HepG2 (cell line): ENCODE results near the gene TRIM2. TPM values are rescaled to one million over a fixed set of nuclear protein-coding genes. Genes with fewer than 3 reads are reported as not detected.

Source experiments
- ARNTL ChIP-seq: sonication (generic); formaldehyde crosslinking; IDR thresholded peaks from 2 replicates; pipeline ENCODE4 v1.4.0; 2020; ENCODE audit warnings: mild to moderate bottlenecking, missing genetic modification reagents
- ATF5 ChIP-seq: sonication (generic); formaldehyde crosslinking; IDR thresholded peaks from 2 replicates; pipeline ENCODE4 v1.4.0; 2020; ENCODE audit warnings: mild to moderate bottlenecking, low read depth, missing genetic modification reagents
- CBX5 ChIP-seq: sonication (generic); formaldehyde crosslinking; IDR thresholded peaks from 2 replicates; pipeline ENCODE4 v1.4.0; 2020; ENCODE audit warnings: missing genetic modification reagents, borderline replicate concordance
- E2F5 ChIP-seq: sonication (generic); formaldehyde crosslinking; conservative IDR thresholded peaks from 2 replicates; pipeline ENCODE4 v1.4.0; 2020; ENCODE audit warnings: missing genetic modification reagents
- HES4 ChIP-seq: sonication (generic); formaldehyde crosslinking; IDR thresholded peaks from 2 replicates; pipeline ENCODE4 v1.9.0; 2021; ENCODE audit warnings: mild to moderate bottlenecking, missing genetic modification reagents, borderline replicate concordance
- JARID2 ChIP-seq: sonication (generic); formaldehyde crosslinking; IDR thresholded peaks from 2 replicates; pipeline ENCODE4 v1.8.1; 2023; ENCODE audit warnings: missing genetic modification reagents, inconsistent platforms; ENCODE audit not compliant: insufficient replicate concordance
- KDM1A ChIP-seq: IDR thresholded peaks from 2 replicates; pipeline ENCODE4 v1.6.1; 2016; ENCODE audit warnings: missing compliant biosample characterization
- MAF1 ChIP-seq: sonication (generic); formaldehyde crosslinking; IDR thresholded peaks from 2 replicates; pipeline ENCODE4 v1.5.0; 2020; ENCODE audit warnings: missing genetic modification reagents, borderline replicate concordance
- MLLT10 ChIP-seq: sonication (generic); formaldehyde crosslinking; IDR thresholded peaks from 2 replicates; pipeline ENCODE4 v1.4.0; 2020; ENCODE audit warnings: missing genetic modification reagents
- NFYC ChIP-seq: IDR thresholded peaks from 2 replicates; pipeline ENCODE4 v1.6.1; 2016; ENCODE audit warnings: missing genetic modification reagents, missing compliant biosample characterization
- NR0B2 ChIP-seq: sonication (generic); formaldehyde crosslinking; IDR thresholded peaks from 2 replicates; pipeline ENCODE4 v1.4.0; 2020; ENCODE audit warnings: mild to moderate bottlenecking, missing genetic modification reagents
- NR3C1 ChIP-seq: sonication (generic); formaldehyde crosslinking; IDR thresholded peaks from 2 replicates; pipeline ENCODE4 v1.4.0; 2020; ENCODE audit warnings: missing genetic modification reagents
- RFXAP ChIP-seq: sonication (generic); formaldehyde crosslinking; IDR thresholded peaks from 2 replicates; pipeline ENCODE4 v1.4.0; 2020; ENCODE audit warnings: missing genetic modification reagents, borderline replicate concordance
- SALL2 ChIP-seq: sonication (generic); formaldehyde crosslinking; IDR thresholded peaks from 2 replicates; pipeline ENCODE4 v1.8.1; 2023; ENCODE audit warnings: mild to moderate bottlenecking, missing genetic modification reagents, inconsistent platforms
- SMC3 ChIP-seq: IDR thresholded peaks from 2 replicates; pipeline ENCODE4 v1.6.1; 2011; ENCODE audit warnings: low read length, improper control_type of control experiment
- TBP ChIP-seq: sonication (generic); formaldehyde crosslinking; IDR thresholded peaks from 2 replicates; pipeline ENCODE4 v1.5.0; 2020; ENCODE audit warnings: missing genetic modification reagents
- TRIM22 ChIP-seq: fragments of 450-650 bp; IDR thresholded peaks from 2 replicates; pipeline ENCODE4 v1.6.1; 2017
- ZBTB38 ChIP-seq: sonication (generic); formaldehyde crosslinking; IDR thresholded peaks from 2 replicates; pipeline ENCODE4 v1.5.1; 2020; ENCODE audit warnings: mild to moderate bottlenecking, missing genetic modification reagents
- ZNF20 ChIP-seq: sonication (generic); formaldehyde crosslinking; IDR thresholded peaks from 2 replicates; pipeline ENCODE4 v1.4.0; 2020; ENCODE audit warnings: mild to moderate bottlenecking, moderate library complexity, missing genetic modification reagents
- ZNF414 ChIP-seq: sonication (generic); formaldehyde crosslinking; IDR thresholded peaks from 2 replicates; pipeline ENCODE4 v1.5.0; 2020; ENCODE audit warnings: missing genetic modification reagents
- ZNF44 ChIP-seq: sonication (generic); formaldehyde crosslinking; IDR thresholded peaks from 2 replicates; pipeline ENCODE4 v1.5.1; 2020; ENCODE audit warnings: mild to moderate bottlenecking, missing genetic modification reagents
- ZNF614 ChIP-seq: IDR thresholded peaks from 2 replicates; pipeline ENCODE4 v1.6.1; 2018; ENCODE audit warnings: missing biosample characterization, missing genetic modification reagents, inconsistent platforms, borderline replicate concordance
- ZNF761 ChIP-seq: sonication (generic); formaldehyde crosslinking; conservative IDR thresholded peaks from 2 replicates; pipeline ENCODE4 v1.4.0; 2020; ENCODE audit warnings: mild to moderate bottlenecking, missing genetic modification reagents
- ZNF879 ChIP-seq: sonication (generic); formaldehyde crosslinking; IDR thresholded peaks from 2 replicates; pipeline ENCODE4 v1.8.1; 2023; ENCODE audit warnings: missing genetic modification reagents
- polyA plus RNA-seq, 8 experiments: library from polyadenylated mRNA; depleted of rRNA in 3 of 8; stranded (reverse) in 7 of 8; unstranded in 1 of 8; fragments of >200 nt; fragmentation: Illumina TruSeq in 4 of 8; extraction: Trizol in 4 of 8; gene quantifications; 2 replicates each; pipeline versions ENCODE4 v1.2.1 to v1.2.3, GENCODE V29; 2011 to 2016; ENCODE audit warnings: low read depth in 4 of 8, missing spikeins in 1 of 8, mixed read lengths in 1 of 8; ENCODE audit not compliant: insufficient read depth in 1 of 8
- total RNA-seq, 5 experiments: library from RNA; depleted of rRNA; stranded (reverse); fragments of >200 nt; fragmentation: Illumina TruSeq; extraction: Trizol; gene quantifications; 2 replicates each; pipeline ENCODE4 v1.2.3, GENCODE V29; 2016; ENCODE audit warnings: low read depth in 1 of 5

Gene TRIM2
- total and polyA plus RNA-seq, 2 of the 13 experiments (the other 11 are each of a cell fraction or from before 2014, with no cell fraction given), result 2.1 to 4.2 TPM

- TF ChIP-seq SALL2 (CRISPR knock-in tag) (peak; percentile 78), NFYC (CRISPR knock-in tag) (no peak), RFXAP (0 out of 2 replicates have a peak, but pooled peaks have one; percentile 24), NR3C1 (CRISPR knock-in tag) (no peak), JARID2 (CRISPR knock-in tag) (no peak), ARNTL (CRISPR knock-in tag) (peak; percentile 48; the same call in 1 of the 2 replicates), MLLT10 (CRISPR knock-in tag) (no peak), TRIM22 (no peak), TBP (no peak), ZNF20 (CRISPR knock-in tag) (no peak), ZNF44 (CRISPR knock-in tag) (peak; percentile 78; the same call in 1 of the 2 replicates), KDM1A (no peak), MAF1 (CRISPR knock-in tag) (no peak; the same call in 1 of the 2 replicates), SMC3 (no peak), ZNF614 (CRISPR knock-in tag) (peak; percentile 34; the same call in 1 of the 2 replicates), ZNF879 (CRISPR knock-in tag) (0 out of 2 replicates have a peak, but pooled peaks have one; percentile 89), ZNF761 (CRISPR knock-in tag) (0 out of 2 replicates have a peak, but pooled peaks have one; percentile 73), ZBTB38 (CRISPR knock-in tag) (peak; percentile 53; the same call in 1 of the 2 replicates), ZNF414 (CRISPR knock-in tag) (peak; percentile 83; the same call in 1 of the 2 replicates), ATF5 (peak; percentile 84), E2F5 (CRISPR knock-in tag) (peak; percentile 50; the same call in 1 of the 2 replicates), HES4 (CRISPR knock-in tag) (peak; percentile 30; the same call in 1 of the 2 replicates), CBX5 (CRISPR knock-in tag) (0 out of 2 replicates have a peak, but pooled peaks have one; percentile 17), NR0B2 (CRISPR knock-in tag) (no peak)
Observed at GRCh38 chr4:153222707-153223426, 18.6 kb downstream of the TRIM2 start (continued).
